ENCODE data around the gene CPNE5. TPM values are rescaled to one million over a fixed set of nuclear protein-coding genes. Genes with fewer than 3 reads are reported as not detected.
"Not testable (repeated sequence)": the region's sequence is repeated elsewhere in the genome, so short reads cannot be mapped to it uniquely, and the experiment has no call there.

CPNE5 gene
- total RNA-seq, 2 experiments from 2014 or later: 1.2 to 1.7 TPM

DNA sequence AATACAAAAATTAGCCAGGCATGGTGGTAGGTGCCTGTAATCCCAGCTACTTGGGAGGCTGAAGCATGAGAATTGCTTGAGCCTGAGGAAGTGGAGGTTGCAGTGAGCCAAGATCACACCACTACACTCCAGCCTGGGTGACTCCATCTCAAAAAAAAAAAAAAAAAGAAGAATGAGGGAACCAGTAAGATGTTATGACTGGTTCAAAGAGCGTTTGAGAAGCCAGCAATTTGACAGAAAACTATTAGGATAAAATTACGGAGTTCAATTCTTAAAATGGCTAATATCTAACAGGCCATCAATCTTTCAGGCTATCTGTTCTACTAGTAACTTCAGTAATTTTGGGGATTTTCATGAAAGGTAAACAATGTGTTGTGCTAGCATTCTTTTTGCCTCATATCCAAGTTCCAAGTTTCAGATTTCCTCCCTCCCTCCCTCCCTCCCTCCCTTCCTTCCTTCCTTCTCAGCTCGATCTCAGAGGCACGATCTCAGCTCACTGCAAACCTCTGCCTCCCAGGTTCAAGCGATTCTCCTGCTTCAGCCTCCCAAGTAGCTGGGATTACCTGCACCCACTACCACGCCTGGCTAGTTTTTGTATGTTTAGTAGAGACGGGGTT, 134.2 kb downstream of the CPNE5 start:
- H3K4me3 Mint-ChIP-seq; H3K27ac Mint-ChIP-seq; H3K27me3 Mint-ChIP-seq (ENCODE audit: low read depth); H3K4me1 Mint-ChIP-seq (ENCODE audit: low read depth); H3K36me3 Mint-ChIP-seq (ENCODE audit: low read depth); H3K9me3 Mint-ChIP-seq; intact Hi-C loops (cut with micrococcal nuclease); DNase-seq: not testable (repeated sequence)
- CTCF ChIA-PET: interaction anchor here (2.7 kb wide), 1 partner anchor 90 kb away, joined by 15 read pairs; no protein-coding TSS in a partner anchor

DNA sequence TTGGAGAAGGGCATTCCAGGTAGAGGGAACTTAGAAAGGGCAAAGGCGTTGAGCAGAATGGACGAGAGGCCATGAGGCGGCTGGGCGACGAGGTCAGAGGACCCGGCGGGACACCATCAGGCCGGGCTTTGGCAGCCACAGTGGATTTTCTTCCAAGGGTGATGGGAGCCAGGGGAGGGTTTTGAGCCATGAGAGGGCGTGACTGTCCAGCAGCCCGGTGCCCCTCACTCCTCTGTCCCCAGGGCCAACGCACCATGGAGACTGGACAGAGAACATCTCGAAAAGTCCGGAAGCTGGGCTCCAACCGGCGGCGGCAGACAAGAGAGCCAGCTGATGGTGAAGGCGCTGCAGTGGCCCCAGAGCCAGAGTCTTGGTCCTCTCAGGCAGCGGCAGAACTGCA, 135.3 kb downstream of the CPNE5 start:
- Mint-ChIP-seq H3K27ac (no peak overlapping the region), H3K4me3 (no peak overlapping the region), H3K36me3 (ENCODE audit: low read depth) (no peaks in the 10 kb centered on the region), H3K4me1 (ENCODE audit: low read depth) (peaks cover 2% of the 10 kb centered on the region), H3K27me3 (ENCODE audit: low read depth) (peaks cover 2% of the 10 kb centered on the region), H3K9me3 (no peaks in the 10 kb centered on the region)
- intact Hi-C loops (cut with micrococcal nuclease): no loop called here
- CTCF ChIA-PET: no interaction called here
- DNase-seq: peak; percentile 2

DNA sequence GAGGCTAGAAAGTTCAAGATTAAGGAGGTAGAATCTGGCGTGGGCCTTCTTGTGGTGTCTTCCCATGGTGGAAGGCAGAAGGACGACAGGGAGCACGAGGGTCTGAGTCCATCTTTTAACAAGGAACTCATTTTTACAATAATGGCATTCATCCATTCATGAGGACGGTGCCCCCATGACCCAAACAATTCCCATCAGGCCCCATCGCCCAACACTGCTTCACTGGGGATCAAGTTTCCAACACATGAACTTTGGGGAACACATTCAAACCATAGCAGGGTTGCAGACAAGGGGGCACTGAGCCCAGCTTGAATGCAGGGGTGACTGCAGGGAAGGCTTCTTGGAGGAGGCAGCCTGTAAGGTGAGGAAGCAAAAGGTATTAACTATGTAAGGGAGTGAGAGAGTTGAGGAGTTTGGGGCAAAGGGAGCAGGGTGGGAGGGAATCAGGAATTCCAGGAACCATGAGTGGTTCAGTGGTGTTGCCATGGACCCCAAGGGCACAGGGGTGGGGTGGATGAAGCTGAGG, 136.1 kb downstream of the CPNE5 start:
- DNase-seq: peak; percentile 1
- intact Hi-C loops (cut with micrococcal nuclease): no loop called here
- Mint-ChIP-seq H3K27me3 (ENCODE audit: low read depth) (peaks cover 6% of the 10 kb centered on the region), H3K4me1 (ENCODE audit: low read depth) (peaks cover 2% of the 10 kb centered on the region), H3K4me3 (no peak overlapping the region), H3K36me3 (ENCODE audit: low read depth) (no peaks in the 10 kb centered on the region), H3K9me3 (no peaks in the 10 kb centered on the region), H3K27ac (no peak overlapping the region)
- CTCF ChIA-PET: interaction anchor here (2.0 kb wide), 1 partner anchor 52 kb away, joined by 5 read pairs; no protein-coding TSS in a partner anchor

DNA sequence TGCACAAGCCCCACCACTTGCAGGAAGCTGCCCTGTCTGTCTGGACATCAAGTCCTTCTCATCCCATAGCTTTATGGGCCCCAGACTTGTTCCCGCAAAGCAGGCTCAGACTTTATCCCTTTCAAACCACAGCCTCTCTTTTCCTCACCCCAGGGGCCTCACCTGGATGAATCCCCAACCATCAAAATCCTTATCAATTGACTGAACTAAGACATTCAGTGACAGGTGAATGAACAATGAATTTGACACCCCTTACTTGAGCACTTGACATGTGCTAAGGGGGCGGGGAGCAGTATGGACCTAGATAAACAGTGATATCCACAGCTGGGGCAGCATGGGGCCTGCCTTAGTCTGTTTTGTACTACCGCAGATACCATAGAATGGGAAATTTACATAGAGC, 136.6 kb downstream of the CPNE5 start:
- Mint-ChIP-seq H3K4me1 (ENCODE audit: low read depth) (peaks cover 2% of the 10 kb centered on the region), H3K27ac (no peak overlapping the region), H3K36me3 (ENCODE audit: low read depth) (no peaks in the 10 kb centered on the region), H3K27me3 (ENCODE audit: low read depth) (peaks cover 6% of the 10 kb centered on the region), H3K9me3 (no peaks in the 10 kb centered on the region), H3K4me3 (no peak overlapping the region)
- intact Hi-C loops (cut with micrococcal nuclease): no loop called here
- no peak for DNase-seq
- CTCF ChIA-PET: interaction anchor here (1.8 to 2.0 kb wide), 2 partner anchors 53 to 87 kb away, joined by 5 read pairs; no protein-coding TSS in a partner anchor

DNA sequence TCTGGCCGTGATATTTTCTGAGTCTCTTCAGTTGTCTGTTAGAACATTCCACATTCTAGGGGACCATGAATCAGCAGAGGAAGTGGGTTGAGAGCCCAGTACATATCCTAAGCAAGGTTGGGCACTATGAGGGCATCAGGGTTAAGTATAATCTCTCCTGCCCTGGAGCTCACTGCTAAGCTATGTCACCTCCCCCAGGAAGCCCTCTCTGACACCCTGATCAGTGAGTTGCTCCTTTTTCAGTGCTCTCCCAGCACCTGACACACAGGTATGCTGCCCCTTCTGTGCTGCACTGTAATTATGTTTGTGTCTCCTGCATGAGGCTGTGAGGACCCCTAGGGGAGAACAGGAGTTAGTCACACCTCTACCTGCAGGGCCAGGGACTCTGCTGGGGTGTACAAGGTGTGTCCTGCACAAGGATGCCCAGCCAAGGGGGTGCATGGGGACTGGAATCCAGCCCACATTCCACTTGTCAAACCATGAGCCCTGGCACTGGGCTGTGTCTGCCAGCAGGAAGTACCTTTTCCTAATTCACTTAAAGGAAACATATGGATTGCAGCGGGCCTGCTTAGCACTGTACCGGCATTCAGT, 137.7 kb downstream of the CPNE5 start:
- Mint-ChIP-seq H3K36me3 (ENCODE audit: low read depth) (no peaks in the 10 kb centered on the region), H3K9me3 (no peaks in the 10 kb centered on the region), H3K27me3 (ENCODE audit: low read depth) (peaks cover 6% of the 10 kb centered on the region), H3K4me3 (no peak overlapping the region), H3K4me1 (ENCODE audit: low read depth) (peaks cover 8% of the 10 kb centered on the region), H3K27ac (no peak overlapping the region)
- peak; percentile 32 for DNase-seq
- intact Hi-C loops (cut with micrococcal nuclease): no loop called here
- CTCF ChIA-PET: interaction anchor here (0.7 to 2.0 kb wide), 3 partner anchors 54 to 86 kb away, joined by 3 to 5 read pairs (median 5); no protein-coding TSS in a partner anchor

DNA sequence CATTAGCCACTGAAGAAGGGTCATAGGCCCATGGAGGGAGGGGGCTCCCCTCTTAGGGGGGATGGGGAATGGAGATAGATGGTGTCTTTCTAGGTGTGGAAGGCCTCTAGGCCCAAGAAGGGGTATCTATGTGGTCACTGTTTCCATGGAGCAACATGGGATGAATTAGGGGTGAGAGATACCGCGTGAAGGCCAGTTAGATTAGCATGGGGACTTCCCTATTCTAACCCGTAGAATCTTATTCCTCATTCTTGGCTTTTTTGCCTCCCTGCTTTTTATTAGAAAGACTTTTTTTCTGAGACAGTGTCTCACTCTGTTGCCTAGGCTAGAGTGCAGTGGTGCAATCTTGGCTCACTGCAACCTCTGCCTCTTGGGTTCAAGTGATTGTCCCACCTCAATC, 138.4 kb downstream of the CPNE5 start:
- intact Hi-C loops (cut with micrococcal nuclease): no loop called here
- Mint-ChIP-seq H3K27me3 (ENCODE audit: low read depth) (peaks cover 6% of the 10 kb centered on the region), H3K36me3 (ENCODE audit: low read depth) (no peaks in the 10 kb centered on the region), H3K4me1 (ENCODE audit: low read depth) (peaks cover 8% of the 10 kb centered on the region), H3K27ac (no peak overlapping the region), H3K4me3 (no peak overlapping the region), H3K9me3 (no peaks in the 10 kb centered on the region)
- DNase-seq: no peak
- CTCF ChIA-PET: interaction anchor here (0.7 to 1.8 kb wide), 3 partner anchors 77 to 86 kb away, joined by 3 to 5 read pairs (median 3); no protein-coding TSS in a partner anchor

DNA sequence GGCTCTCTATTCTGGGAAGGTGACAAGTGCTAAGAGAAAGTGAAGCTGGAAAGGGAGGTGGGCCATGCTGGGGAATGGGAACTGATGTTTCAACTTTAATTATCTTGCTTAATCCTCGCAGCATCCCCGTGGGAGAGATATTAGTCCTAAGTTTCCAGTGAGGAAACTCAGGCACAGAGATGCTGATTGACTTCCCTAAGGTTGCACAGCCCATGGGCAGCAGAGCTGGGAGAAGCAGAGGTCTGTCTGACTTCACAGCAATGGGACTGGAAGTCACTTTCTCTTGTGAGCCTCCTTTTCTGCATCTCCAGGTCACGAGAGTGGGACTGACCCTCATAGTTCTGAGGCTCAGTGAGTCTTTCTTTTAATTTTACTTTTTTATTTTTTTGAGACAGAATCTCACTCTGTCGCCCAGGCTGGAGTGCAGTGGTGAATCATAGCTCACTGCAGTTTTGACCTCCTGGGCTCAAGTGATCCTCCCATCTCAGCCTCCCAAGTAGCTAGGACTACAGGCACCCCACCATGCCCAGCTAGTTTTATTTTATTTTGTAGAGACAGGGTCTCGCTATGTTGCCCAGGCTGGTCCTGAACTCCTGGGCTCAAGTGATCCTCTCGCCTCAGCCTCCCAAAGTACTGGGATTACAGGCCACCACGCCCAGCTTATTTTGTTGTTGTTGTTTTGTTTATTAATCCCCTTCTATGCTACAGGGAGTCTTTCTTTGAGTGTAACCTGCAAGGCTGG, 139.0 kb downstream of the CPNE5 start:
- Mint-ChIP-seq H3K36me3 (ENCODE audit: low read depth) (no peaks in the 10 kb centered on the region), H3K27ac (no peak overlapping the region), H3K27me3 (ENCODE audit: low read depth) (peaks cover 6% of the 10 kb centered on the region), H3K4me3 (no peak overlapping the region), H3K4me1 (ENCODE audit: low read depth) (peaks cover 11% of the 10 kb centered on the region), H3K9me3 (no peaks in the 10 kb centered on the region)
- intact Hi-C loops (cut with micrococcal nuclease): no loop called here
- DNase-seq: no peak
- CTCF ChIA-PET: interaction anchor here (0.8 to 1.0 kb wide), 2 partner anchors 9 to 76 kb away, joined by 3 to 4 read pairs; no protein-coding TSS in a partner anchor

DNA sequence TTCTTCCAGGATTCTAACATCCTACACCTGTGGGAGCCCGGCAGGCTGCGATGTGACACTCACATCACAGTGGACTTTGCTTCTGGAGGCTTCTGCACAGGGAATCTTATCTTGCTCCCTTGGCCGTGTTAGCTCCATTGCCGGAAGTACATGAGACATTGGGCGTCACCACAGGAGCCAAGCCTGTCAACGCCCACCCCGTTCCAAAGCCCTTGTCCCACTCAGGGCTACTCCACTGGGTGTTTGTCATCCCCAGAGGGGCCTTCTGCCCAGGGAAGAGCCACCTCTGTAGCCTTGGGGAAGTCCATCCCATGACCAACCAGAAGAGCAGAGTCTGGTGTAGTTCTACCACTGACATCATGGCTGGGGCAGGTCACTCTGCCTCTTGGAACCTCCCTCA, 139.9 kb downstream of the CPNE5 start:
- Mint-ChIP-seq H3K4me3 (no peak overlapping the region), H3K27ac (no peak overlapping the region), H3K4me1 (ENCODE audit: low read depth) (peaks cover 17% of the 10 kb centered on the region), H3K36me3 (ENCODE audit: low read depth) (no peaks in the 10 kb centered on the region), H3K27me3 (ENCODE audit: low read depth) (peaks cover 6% of the 10 kb centered on the region), H3K9me3 (no peaks in the 10 kb centered on the region)
- CTCF ChIA-PET: no interaction called here
- no peak for DNase-seq
- intact Hi-C loops (cut with micrococcal nuclease): no loop called here

DNA sequence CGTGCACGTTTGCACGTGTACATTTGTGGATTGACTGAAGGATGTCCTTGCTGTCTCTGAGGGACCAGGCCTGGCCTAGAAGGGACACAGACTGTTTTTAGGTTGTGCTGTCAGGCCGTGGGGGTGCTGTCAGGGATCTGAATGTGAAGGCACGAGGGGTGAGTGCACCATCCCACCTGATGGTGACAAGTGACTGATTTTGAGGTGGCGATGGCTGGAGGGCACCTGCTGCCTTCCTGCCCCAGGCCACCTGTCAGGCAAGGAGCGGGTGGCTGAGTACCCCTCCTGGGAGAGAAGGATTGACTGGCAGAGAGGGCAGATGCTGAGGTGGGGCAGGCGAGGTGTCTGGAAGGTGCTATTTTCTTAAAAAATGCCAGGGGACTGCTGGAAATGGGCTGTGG, 140.4 kb downstream of the CPNE5 start:
- no peaks in the 10 kb centered on the region for H3K36me3 Mint-ChIP-seq (ENCODE audit: low read depth)

DNA sequence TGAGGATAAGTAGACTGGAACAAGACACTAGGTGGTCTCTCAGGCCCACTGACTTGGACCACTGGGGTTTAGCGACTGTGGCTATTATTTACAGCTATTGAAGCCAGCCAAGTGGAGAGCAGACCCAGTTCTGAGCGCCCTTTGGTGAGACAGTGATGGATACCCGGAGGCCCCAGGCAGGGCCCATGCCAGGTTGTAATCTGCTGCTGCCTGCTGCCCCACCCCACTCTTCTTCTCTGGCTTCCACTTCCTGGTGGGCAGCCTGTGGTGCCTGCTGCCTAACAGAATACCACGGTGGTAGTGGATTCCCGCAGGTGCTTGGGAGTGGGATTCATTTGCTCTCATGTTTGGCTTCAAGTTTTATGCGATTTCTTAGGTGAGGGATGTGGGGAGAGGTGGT, 141.0 kb downstream of the CPNE5 start:
- no peak for DNase-seq
- intact Hi-C loops (cut with micrococcal nuclease): no loop called here
- H3K4me3 Mint-ChIP-seq: no peak overlapping the region
- CTCF ChIA-PET: interaction anchor here (1.3 to 1.9 kb wide), 2 partner anchors 53 to 61 kb away, joined by 4 read pairs; no protein-coding TSS in a partner anchor
- no peaks in the 10 kb centered on the region for H3K36me3 Mint-ChIP-seq (ENCODE audit: low read depth)
- peaks cover 5% of the 10 kb centered on the region for H3K27me3 Mint-ChIP-seq (ENCODE audit: low read depth)
- no peak overlapping the region for H3K27ac Mint-ChIP-seq
- peaks cover 17% of the 10 kb centered on the region for H3K4me1 Mint-ChIP-seq (ENCODE audit: low read depth)
- no peaks in the 10 kb centered on the region for H3K9me3 Mint-ChIP-seq

More for the DNA sequence above, 140.4 kb downstream of the CPNE5 start:
- CTCF ChIA-PET: no interaction called here
- no peak for DNase-seq
- peaks cover 17% of the 10 kb centered on the region for H3K4me1 Mint-ChIP-seq (ENCODE audit: low read depth)
- peaks cover 6% of the 10 kb centered on the region for H3K27me3 Mint-ChIP-seq (ENCODE audit: low read depth)
- intact Hi-C loops (cut with micrococcal nuclease): no loop called here
- H3K4me3 Mint-ChIP-seq: no peak overlapping the region
- H3K9me3 Mint-ChIP-seq: no peaks in the 10 kb centered on the region
- no peak overlapping the region for H3K27ac Mint-ChIP-seq

DNA sequence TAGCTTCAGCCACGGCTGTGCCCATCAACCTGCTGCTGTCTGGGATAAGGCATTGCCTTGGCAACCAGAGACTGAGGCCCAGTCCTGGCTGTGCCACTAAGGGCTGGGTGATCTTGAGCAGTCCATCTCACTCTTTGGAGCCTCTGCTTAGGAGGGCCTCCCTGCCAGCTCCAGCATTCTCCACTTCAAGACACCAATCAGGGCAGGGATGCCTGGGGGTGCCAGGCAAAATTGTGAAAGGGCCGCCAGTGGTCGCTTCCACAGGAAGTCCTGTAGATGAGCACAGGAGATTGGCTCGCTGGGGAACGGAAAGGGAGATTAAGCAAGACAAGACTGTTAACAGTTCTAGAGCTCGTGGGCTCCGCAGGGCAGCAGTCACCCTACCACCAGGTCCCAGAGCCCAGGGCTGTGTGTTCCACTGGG, 141.8 kb downstream of the CPNE5 start, which contains the start of gene RAB44:
Gene RAB44 (plus strand): TSS at position 346 of the 423 bp plus-strand sequence. CDS start 6,410 bp downstream, outside the sequence.
- Mint-ChIP-seq H3K36me3 (ENCODE audit: low read depth) (no peaks in the 10 kb centered on the region), H3K27me3 (ENCODE audit: low read depth) (peaks cover 5% of the 10 kb centered on the region), H3K27ac (no peak within 1 kb of the TSS), H3K4me3 (no peak within 1 kb of the TSS), H3K4me1 (ENCODE audit: low read depth) (peaks cover 20% of the 10 kb centered on the region), H3K9me3 (no peaks in the 10 kb centered on the region)
- DNase-seq: no peak
- CTCF ChIA-PET: interaction anchor here (0.6 to 1.9 kb wide), 3 partner anchors 54 to 341 kb away, joined by 3 to 4 read pairs (median 4); no protein-coding TSS in a partner anchor
- intact Hi-C loops (cut with micrococcal nuclease): no loop called here

DNA sequence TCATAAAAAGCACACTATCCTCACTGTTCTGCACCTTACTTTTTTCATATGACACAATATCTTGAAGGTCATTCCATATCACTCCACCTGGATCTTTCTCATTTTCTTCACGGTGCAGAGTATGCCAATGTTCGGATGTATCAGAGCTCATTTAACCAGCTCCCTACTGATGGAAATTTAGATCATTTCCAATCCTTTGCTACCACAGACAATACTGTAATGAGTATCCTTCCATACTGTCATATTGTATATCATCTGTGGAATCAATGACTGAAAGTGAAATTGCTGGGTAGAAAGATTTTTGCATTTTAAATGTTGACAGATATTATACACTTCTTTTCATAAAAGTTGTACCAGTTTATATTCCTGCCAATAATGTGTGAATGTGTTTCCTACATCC, 143.8 kb downstream of the CPNE5 start:
- Mint-ChIP-seq H3K27ac (peak overlapping the region; percentile 14), H3K4me1 (ENCODE audit: low read depth) (peaks cover 26% of the 10 kb centered on the region), H3K9me3 (no peaks in the 10 kb centered on the region), H3K36me3 (ENCODE audit: low read depth) (no peaks in the 10 kb centered on the region), H3K27me3 (ENCODE audit: low read depth) (peaks cover 5% of the 10 kb centered on the region), H3K4me3 (no peak overlapping the region)
- CTCF ChIA-PET: interaction anchor here (1.0 to 1.3 kb wide), 4 partner anchors 14 to 80 kb away, joined by 3 to 10 read pairs (median 3); no protein-coding TSS in a partner anchor
- intact Hi-C loops (cut with micrococcal nuclease): loop anchor here (1.0 kb wide), 2 partner anchors 12 to 60 kb away; no protein-coding TSS in a partner anchor
- DNase-seq: peak; percentile 3

Data from activated naive CD4-positive, alpha-beta T cell treated with anti-CD3 and anti-CD28 coated beads for 36 hours (primary cell).